RWPE2 (cell line): ENCODE measurements around the gene FER1L5.

Experiments used
- ATAC-seq: fragments of 200-7000 bp; cut with Tn5 transposase; 3 replicates; pipeline ENCODE4 v1.9.1; 2021; ENCODE audit warnings: low read depth
- DNase-seq: peaks from one replicate; pipeline ENCODE4 v3.0.0-alpha.2; 2020; ENCODE audit warnings: low spot score
- H3K27ac ChIP-seq: fragments of 450-650 bp; 2 replicates; pipeline ENCODE4 v1.5.1; 2017; ENCODE audit warnings: mild to moderate bottlenecking; ENCODE audit not compliant: poor library complexity, severe bottlenecking
- H3K27me3 ChIP-seq: fragments of 250-450 bp; sonication (Bioruptor Pico); 2 replicates; pipeline ENCODE4 v1.5.1; 2021; ENCODE audit warnings: mild to moderate bottlenecking, moderate library complexity; ENCODE audit not compliant: insufficient read depth, poor library complexity, severe bottlenecking
- H3K36me3 ChIP-seq: fragments of 250-450 bp; sonication (Bioruptor Pico); 2 replicates; pipeline ENCODE4 v1.5.1; 2020; ENCODE audit warnings: low read depth, mild to moderate bottlenecking, moderate library complexity
- H3K4me1 ChIP-seq: fragments of 250-450 bp; sonication (Bioruptor Pico); 2 replicates; pipeline ENCODE4 v1.5.1; 2021; ENCODE audit warnings: mild to moderate bottlenecking, moderate library complexity; ENCODE audit not compliant: insufficient read depth, poor library complexity, severe bottlenecking
- H3K4me3 ChIP-seq: fragments of 250-450 bp; sonication (Bioruptor Pico); 2 replicates; pipeline ENCODE4 v1.5.1; 2021; ENCODE audit warnings: mild to moderate bottlenecking, moderate library complexity; ENCODE audit not compliant: severe bottlenecking
- H3K9me3 ChIP-seq: fragments of 250-450 bp; sonication (Bioruptor Pico); 2 replicates; pipeline ENCODE4 v1.5.1; 2021; ENCODE audit warnings: mild to moderate bottlenecking, moderate library complexity; ENCODE audit not compliant: severe bottlenecking
- TF ChIP-seq, protein P1 (sequence below): fragments of 450-650 bp; IDR thresholded peaks from one replicate; pipeline ENCODE4 v1.5.1; 2017; ENCODE audit warnings: mild to moderate bottlenecking, moderate library complexity; ENCODE audit not compliant: poor library complexity, severe bottlenecking

Gene FER1L5

DNA sequence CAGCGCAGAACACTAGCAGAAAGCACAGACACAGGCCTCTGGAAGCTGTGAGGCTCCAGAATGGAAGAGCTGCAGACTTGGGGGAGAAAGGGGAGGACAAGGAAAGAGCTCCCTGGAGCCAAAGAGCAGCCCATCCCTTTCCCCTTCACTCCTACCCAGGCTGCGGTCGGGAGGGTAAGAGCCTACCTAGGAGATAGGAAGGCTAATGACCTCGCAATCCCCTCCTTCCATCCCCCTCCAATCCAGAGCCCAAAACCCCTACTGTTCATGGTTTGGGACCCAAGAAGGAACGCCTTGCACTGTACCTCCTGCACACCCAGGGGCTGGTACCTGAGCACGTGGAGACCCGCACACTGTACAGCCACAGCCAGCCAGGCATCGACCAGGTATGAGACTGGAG is 57.5 kb downstream of the FER1L5 start:
- H3K36me3 ChIP-seq = no peaks in the 10 kb centered on the region; the same call in 1 of the 2 replicates
- TF ChIP-seq, protein P1, sequence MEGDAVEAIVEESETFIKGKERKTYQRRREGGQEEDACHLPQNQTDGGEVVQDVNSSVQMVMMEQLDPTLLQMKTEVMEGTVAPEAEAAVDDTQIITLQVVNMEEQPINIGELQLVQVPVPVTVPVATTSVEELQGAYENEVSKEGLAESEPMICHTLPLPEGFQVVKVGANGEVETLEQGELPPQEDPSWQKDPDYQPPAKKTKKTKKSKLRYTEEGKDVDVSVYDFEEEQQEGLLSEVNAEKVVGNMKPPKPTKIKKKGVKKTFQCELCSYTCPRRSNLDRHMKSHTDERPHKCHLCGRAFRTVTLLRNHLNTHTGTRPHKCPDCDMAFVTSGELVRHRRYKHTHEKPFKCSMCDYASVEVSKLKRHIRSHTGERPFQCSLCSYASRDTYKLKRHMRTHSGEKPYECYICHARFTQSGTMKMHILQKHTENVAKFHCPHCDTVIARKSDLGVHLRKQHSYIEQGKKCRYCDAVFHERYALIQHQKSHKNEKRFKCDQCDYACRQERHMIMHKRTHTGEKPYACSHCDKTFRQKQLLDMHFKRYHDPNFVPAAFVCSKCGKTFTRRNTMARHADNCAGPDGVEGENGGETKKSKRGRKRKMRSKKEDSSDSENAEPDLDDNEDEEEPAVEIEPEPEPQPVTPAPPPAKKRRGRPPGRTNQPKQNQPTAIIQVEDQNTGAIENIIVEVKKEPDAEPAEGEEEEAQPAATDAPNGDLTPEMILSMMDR = no peak
- ATAC-seq = no peak
- H3K9me3 ChIP-seq = no peaks in the 10 kb centered on the region
- peaks cover 13% of the 10 kb centered on the region for H3K4me1 ChIP-seq
- no peaks in the 10 kb centered on the region for H3K27me3 ChIP-seq
- no peak overlapping the region for H3K27ac ChIP-seq
- H3K4me3 ChIP-seq = no peak overlapping the region
- DNase-seq = no peak

DNA sequence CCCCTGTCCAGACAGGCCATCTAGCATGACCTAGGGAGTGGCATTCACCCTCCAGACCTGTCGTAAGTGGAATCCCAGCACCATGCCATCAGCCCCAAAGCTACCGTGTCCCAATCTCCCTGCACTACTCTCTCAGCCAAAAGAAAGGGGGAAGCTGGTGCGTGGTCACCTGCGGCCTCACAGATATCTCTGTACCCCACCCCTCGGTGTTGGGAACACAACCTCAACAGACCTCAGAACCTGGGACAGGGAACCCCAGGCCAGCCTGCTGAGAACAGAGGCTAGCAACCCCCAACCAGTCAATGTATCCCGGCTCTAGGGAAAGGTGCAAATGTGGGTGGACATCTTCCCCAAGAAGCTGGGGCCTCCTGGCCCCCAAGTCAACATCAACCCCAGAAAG is 59.1 kb downstream of the FER1L5 start:
- Histone ChIP-seq H3K27ac (no peak overlapping the region), H3K4me3 (no peak overlapping the region), H3K4me1 (peaks cover 13% of the 10 kb centered on the region), H3K9me3 (no peaks in the 10 kb centered on the region), H3K36me3 (peaks cover 9% of the 10 kb centered on the region), H3K27me3 (no peaks in the 10 kb centered on the region)
- TF ChIP-seq, protein P1 = no peak
- no peak for ATAC-seq
- no peak for DNase-seq

DNA sequence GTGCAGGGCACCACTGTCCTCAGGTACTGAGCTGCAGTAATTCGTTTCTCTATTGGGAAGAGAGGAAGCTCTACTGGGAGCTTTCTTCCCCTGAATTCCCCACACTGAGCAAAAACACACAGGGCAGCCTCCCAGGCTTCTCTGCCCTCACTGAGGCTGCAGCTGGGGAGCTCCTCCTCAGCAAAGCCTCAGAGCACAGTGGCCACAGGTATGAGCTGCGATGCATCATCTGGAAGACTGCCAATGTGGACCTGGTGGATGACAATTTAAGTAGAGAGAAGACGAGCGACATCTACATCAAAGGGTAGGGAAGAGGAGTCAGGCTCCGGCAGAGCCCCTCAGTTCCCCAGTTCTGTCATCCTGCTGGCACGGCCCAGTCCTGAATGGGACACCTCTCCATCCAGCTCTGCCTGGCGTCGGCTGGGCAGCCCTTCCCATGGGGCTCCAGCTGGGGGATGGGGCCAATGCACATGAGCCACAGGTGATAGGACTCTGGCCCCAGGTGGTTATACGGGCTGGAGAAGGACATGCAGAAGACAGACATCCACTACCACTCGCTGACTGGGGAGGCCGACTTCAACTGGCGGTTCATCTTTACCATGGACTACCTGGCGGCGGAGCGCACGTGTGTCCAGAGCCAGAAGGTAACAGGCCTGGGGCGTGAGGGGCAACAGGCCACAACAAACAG is 59.7 kb downstream of the FER1L5 start:
- TF ChIP-seq, protein P1 = no peak
- ATAC-seq (peak; percentile 59), DNase-seq (no peak)
- Histone ChIP-seq H3K4me1 (peaks cover 13% of the 10 kb centered on the region), H3K9me3 (no peaks in the 10 kb centered on the region), H3K27me3 (no peaks in the 10 kb centered on the region), H3K36me3 (peaks cover 14% of the 10 kb centered on the region), H3K27ac (no peak overlapping the region), H3K4me3 (no peak overlapping the region)

DNA sequence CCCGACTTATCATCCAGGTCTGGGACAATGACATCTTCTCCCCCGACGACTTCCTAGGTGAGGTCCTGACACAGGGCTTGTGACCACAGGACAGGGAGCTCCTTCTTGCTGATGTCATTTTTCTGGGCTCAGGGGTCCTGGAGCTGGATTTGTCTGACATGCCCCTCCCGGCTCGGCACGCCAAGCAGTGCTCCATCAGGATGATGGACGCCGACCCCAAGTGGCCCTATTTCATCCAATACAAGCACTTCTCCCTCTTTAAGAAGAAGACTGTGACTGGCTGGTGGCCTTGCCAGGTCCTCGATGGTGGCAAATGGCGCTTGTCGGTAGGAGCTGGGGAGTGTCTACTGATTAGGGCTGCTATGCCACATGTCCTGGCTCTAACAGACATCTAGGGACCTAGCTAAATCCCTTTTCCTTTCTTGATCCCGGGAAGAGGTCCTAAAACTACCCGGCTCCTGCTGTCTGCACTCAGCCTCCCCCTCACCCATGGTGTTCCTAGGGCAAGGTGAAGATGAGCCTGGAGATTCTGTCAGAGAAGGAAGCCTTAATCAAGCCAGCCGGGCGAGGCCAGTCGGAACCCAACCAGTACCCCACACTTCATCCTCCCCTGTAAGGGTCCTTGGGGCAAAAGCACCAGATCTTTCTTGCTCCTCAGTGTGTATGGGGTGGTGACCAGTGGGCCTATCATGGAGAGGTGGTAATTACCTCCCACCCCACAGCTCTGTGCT is 60.6 kb downstream of the FER1L5 start:
- ATAC-seq (no peak), DNase-seq (no peak)
- TF ChIP-seq, protein P1 = no peak
- H3K36me3 ChIP-seq = peaks cover 21% of the 10 kb centered on the region
- no peak overlapping the region for H3K27ac ChIP-seq
- no peaks in the 10 kb centered on the region for H3K27me3 ChIP-seq
- H3K4me1 ChIP-seq = peaks cover 4% of the 10 kb centered on the region
- H3K4me3 ChIP-seq = no peak overlapping the region
- H3K9me3 ChIP-seq = no peaks in the 10 kb centered on the region

DNA sequence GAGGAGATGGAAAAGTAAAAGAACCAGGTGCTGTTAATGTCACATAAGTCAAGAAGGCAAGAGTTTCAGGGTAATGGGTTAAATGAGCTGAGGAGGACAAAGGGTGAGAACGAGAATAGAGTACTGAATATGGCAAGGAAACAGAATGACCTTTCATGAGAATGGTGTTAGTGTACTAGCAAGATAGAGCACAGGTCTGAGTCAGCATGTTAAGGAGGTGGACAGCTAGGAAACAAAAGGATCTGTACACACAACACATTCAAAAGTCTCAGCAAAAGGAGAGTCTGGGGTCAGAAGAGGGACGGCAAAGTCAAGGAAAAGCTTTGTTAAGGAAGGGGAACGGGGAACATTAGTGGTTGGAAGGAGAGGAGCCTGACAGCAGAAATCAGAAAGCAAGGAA is 68.4 kb downstream of the FER1L5 start:
- no peaks in the 10 kb centered on the region for H3K9me3 ChIP-seq
- TF ChIP-seq, protein P1 = no peak
- H3K4me1 ChIP-seq = no peaks in the 10 kb centered on the region
- H3K27me3 ChIP-seq = no peaks in the 10 kb centered on the region
- peaks cover 73% of the 10 kb centered on the region for H3K36me3 ChIP-seq
- no peak overlapping the region for H3K27ac ChIP-seq
- no peak for ATAC-seq
- no peak overlapping the region for H3K4me3 ChIP-seq
- no peak for DNase-seq
